PC-3 (cell line): ENCODE data around the gene SCRT2.

ENCODE experiments used
- CTCF ChIP-seq: fragments of 300-600 bp; sonication (generic); conservative IDR thresholded peaks from 2 replicates; pipeline ENCODE4 v1.5.1; 2017; ENCODE audit warnings: antibody characterized with exemption, low read depth, mild to moderate bottlenecking, low read length
- EZH2phosphoT487 ChIP-seq: fragments of 300-600 bp; sonication (generic); IDR thresholded peaks from 2 replicates; pipeline ENCODE4 v1.6.1; 2018; ENCODE audit warnings: mild to moderate bottlenecking, antibody characterized with exemption, low read length, borderline replicate concordance

- TF ChIP-seq CTCF (no peak), EZH2phosphoT487 (no peak)
Measured at GRCh38 chr20:669573-669972, 6.0 kb downstream of the SCRT2 start.
